ENCODE data around the gene TRIM52.

The TRIM52 gene

GRCh38 chr5:181221792-181222629, 38.9 kb downstream of the TRIM52 start (continued):
- TF ChIP-seq GLI2 (tag by site-specific recombination; IDR thresholded peaks at IDR 0.05; ENCODE audit: borderline replicate concordance, low read depth) (no peak), ZNF19 (tag by site-specific recombination; IDR thresholded peaks at IDR 0.05; ENCODE audit: low read depth) (no peak), ZNF558 (tag by site-specific recombination; IDR thresholded peaks at IDR 0.05) (peak; percentile 43; the same call in 1 of the 2 replicates), ZNF529 (tag by site-specific recombination; IDR thresholded peaks at IDR 0.05; ENCODE audit: insufficient replicate concordance) (no peak), ZNF626 (tag by site-specific recombination; IDR thresholded peaks at IDR 0.05) (no peak; the same call in 1 of the 2 replicates), ZNF112 (tag by site-specific recombination; IDR thresholded peaks at IDR 0.05) (no peak), BCL11B (tag by site-specific recombination; IDR thresholded peaks at IDR 0.05; ENCODE audit: low read depth) (peak; percentile 96), PATZ1 (tag by site-specific recombination; IDR thresholded peaks at IDR 0.05) (peak; percentile 54; the same call in 1 of the 2 replicates), ZFP3 (tag by site-specific recombination; IDR thresholded peaks at IDR 0.05; ENCODE audit: low read depth) (no peak), ZNF174 (tag by site-specific recombination; IDR thresholded peaks at IDR 0.05) (no peak), ZNF26 (tag by site-specific recombination; IDR thresholded peaks at IDR 0.05) (no peak), ZNF785 (tag by site-specific recombination; IDR thresholded peaks at IDR 0.05) (peak; percentile 42; the same call in 1 of the 2 replicates), ZBTB48 (tag by site-specific recombination; IDR thresholded peaks at IDR 0.05) (peak; percentile 83)

- Histone ChIP-seq H3K27ac (ENCODE audit: extremely low read depth, low read depth, low read length) (peak overlapping the region; percentile 85), H3K4me1 (ENCODE audit: control insufficient read depth, insufficient read depth, low read length) (no peaks in the 10 kb centered on the region)
- TF ChIP-seq ZNF302 (tag by site-specific recombination; IDR thresholded peaks at IDR 0.05; ENCODE audit: low read depth) (no peak), ZSCAN4 (tag by site-specific recombination; IDR thresholded peaks at IDR 0.05) (no peak), ZNF184 (tag by site-specific recombination; IDR thresholded peaks at IDR 0.05) (no peak), ZNF202 (tag by site-specific recombination; IDR thresholded peaks at IDR 0.05; ENCODE audit: borderline replicate concordance) (no peak), SP3 (tag by site-specific recombination; IDR thresholded peaks at IDR 0.05) (no peak), ZNF24 (tag by site-specific recombination; IDR thresholded peaks at IDR 0.05) (no peak), ZNF514 (tag by site-specific recombination; IDR thresholded peaks at IDR 0.05) (no peak), ZBTB49 (tag by site-specific recombination; IDR thresholded peaks at IDR 0.05; ENCODE audit: low read depth) (no peak), WT1 (tag by site-specific recombination; IDR thresholded peaks at IDR 0.05) (no peak), ZNF157 (tag by site-specific recombination; IDR thresholded peaks at IDR 0.05) (no peak), EGR2 (tag by site-specific recombination; IDR thresholded peaks at IDR 0.05; ENCODE audit: low read depth) (peak; percentile 72; the same call in 1 of the 2 replicates), ZNF394 (tag by site-specific recombination; IDR thresholded peaks at IDR 0.05; ENCODE audit: borderline replicate concordance) (0 out of 2 replicates have a peak, but pooled peaks have one; percentile 3), ZNF169 (tag by site-specific recombination; IDR thresholded peaks at IDR 0.05) (no peak), BCL11B (tag by site-specific recombination; IDR thresholded peaks at IDR 0.05; ENCODE audit: low read depth) (no peak), ZNF335 (tag by site-specific recombination; conservative IDR thresholded peaks at IDR 0.05) (no peak), ZNF223 (tag by site-specific recombination; IDR thresholded peaks at IDR 0.05) (peak; percentile 34; the same call in 1 of the 2 replicates), ZNF423 (tag by site-specific recombination; IDR thresholded peaks at IDR 0.05) (no peak)
These were observed 39.7 kb downstream of the TRIM52 start for GRCh38 chr5:181221105-181221791.

More at GRCh38 chr5:181221105-181221791, 39.7 kb downstream of the TRIM52 start:
- POLR2A ChIA-PET = interaction anchor here (1.1 to 2.6 kb wide), 3 partner anchors 14 to 32 kb away, joined by 7 to 29 read pairs (median 25); no protein-coding TSS in a partner anchor
- H3K36me3 ChIP-seq (ENCODE audit: control insufficient read depth in 2 of 2, insufficient read depth in 1 of 2, low read length in 2 of 2) = peaks cover 0 to 12% of the 10 kb centered on the region in 2 experiments; a peak in 1 of 3 replicates
- CTCF ChIA-PET = interaction anchor here (1.0 kb wide), 1 partner anchor 48 kb away, joined by 3 read pairs; no protein-coding TSS in a partner anchor
- H3K9me3 ChIP-seq (ENCODE audit: control insufficient read depth, insufficient read depth, low read depth, low read length) = no peaks in the 10 kb centered on the region
- peak overlapping the region; percentile 15 for H3K4me3 ChIP-seq (ENCODE audit: low read depth, low read length)
